H9 (cell line): ENCODE results near the gene ENTPD6. TPM values are rescaled to one million over a fixed set of nuclear protein-coding genes. Genes with fewer than 3 reads are reported as not detected.

Experiments used
- DNase-seq: peaks from one replicate; pipeline ENCODE4 v3.0.0-alpha.2; 2017
- H2AFZ ChIP-seq: one replicate; pipeline ENCODE4 v1.6.1; 2013; ENCODE audit warnings: mild to moderate bottlenecking, low read length, control low read depth, moderate library complexity
- H2AK5ac ChIP-seq: 2 replicates; pipeline ENCODE4 v1.6.1; 2013; ENCODE audit warnings: low read length, control low read depth, mixed read lengths; ENCODE audit not compliant: insufficient read length
- H2BK120ac ChIP-seq: one replicate; pipeline ENCODE4 v1.6.1; 2013; ENCODE audit warnings: low read depth, mild to moderate bottlenecking, low read length, control low read depth, inconsistent platforms; ENCODE audit not compliant: poor library complexity, severe bottlenecking
- H2BK12ac ChIP-seq: 2 replicates; pipeline ENCODE4 v1.6.1; 2013; ENCODE audit warnings: low read length, control low read depth, mixed read lengths, low read depth; ENCODE audit not compliant: insufficient read length
- H2BK15ac ChIP-seq: 2 replicates; pipeline ENCODE4 v1.6.1; 2013; ENCODE audit warnings: low read depth, low read length, control low read depth
- H2BK20ac ChIP-seq: one replicate; pipeline ENCODE4 v1.6.1; 2013; ENCODE audit warnings: low read depth, mild to moderate bottlenecking, low read length, control low read depth, inconsistent platforms; ENCODE audit not compliant: poor library complexity, severe bottlenecking
- H2BK5ac ChIP-seq: 2 replicates; pipeline ENCODE4 v1.6.1; 2013; ENCODE audit warnings: low read length, control low read depth, mixed read lengths; ENCODE audit not compliant: insufficient read length
- H3K14ac ChIP-seq: 2 replicates; pipeline ENCODE4 v1.6.1; 2013; ENCODE audit warnings: low read length, control low read depth; ENCODE audit not compliant: insufficient read depth
- H3K18ac ChIP-seq: 2 replicates; pipeline ENCODE4 v1.6.1; 2013; ENCODE audit warnings: low read depth, mild to moderate bottlenecking, mixed read lengths, low read length, control low read depth; ENCODE audit not compliant: insufficient read length
- H3K23ac ChIP-seq: 2 replicates; pipeline ENCODE4 v1.6.1; 2013; ENCODE audit warnings: low read length, control low read depth, mixed read lengths, low read depth; ENCODE audit not compliant: insufficient read length
- H3K23me2 ChIP-seq: 2 replicates; pipeline ENCODE4 v1.6.1; 2013; ENCODE audit warnings: low read depth, mild to moderate bottlenecking, mixed read lengths, low read length, control low read depth; ENCODE audit not compliant: insufficient read length, poor library complexity, severe bottlenecking
- H3K27ac ChIP-seq: 2 replicates; pipeline ENCODE4 v1.5.1; 2013; ENCODE audit warnings: low read length, control low read depth, mixed read lengths, low read depth; ENCODE audit not compliant: insufficient read length
- H3K27me3 ChIP-seq: 2 replicates; pipeline ENCODE4 v1.6.1; 2013; ENCODE audit warnings: low read length, control low read depth, inconsistent platforms; ENCODE audit not compliant: insufficient read depth
- H3K4ac ChIP-seq: 2 replicates; pipeline ENCODE4 v1.6.1; 2013; ENCODE audit warnings: low read depth, mild to moderate bottlenecking, control low read depth, inconsistent platforms, low read length, moderate library complexity
- H3K4me1 ChIP-seq: 2 replicates; pipeline ENCODE4 v1.6.1; 2013; ENCODE audit warnings: low read length, control low read depth, inconsistent platforms; ENCODE audit not compliant: insufficient read depth
- H3K4me2 ChIP-seq: 2 replicates; pipeline ENCODE4 v1.6.1; 2013; ENCODE audit warnings: low read length, control low read depth, mixed read lengths; ENCODE audit not compliant: insufficient read length, insufficient read depth
- H3K56ac ChIP-seq: 2 replicates; pipeline ENCODE4 v1.6.1; 2013; ENCODE audit warnings: low read depth, mild to moderate bottlenecking, mixed read lengths, low read length, control low read depth; ENCODE audit not compliant: insufficient read length
- H3K79me1 ChIP-seq: 2 replicates; pipeline ENCODE4 v1.6.1; 2013; ENCODE audit warnings: low read depth, mild to moderate bottlenecking, moderate library complexity, low read length, control low read depth, inconsistent platforms; ENCODE audit not compliant: insufficient read depth, poor library complexity, severe bottlenecking
- H3K79me2 ChIP-seq: 2 replicates; pipeline ENCODE4 v1.6.1; 2013; ENCODE audit warnings: low read length, control low read depth, inconsistent platforms; ENCODE audit not compliant: insufficient read depth
- H3K9ac ChIP-seq: 2 replicates; pipeline ENCODE4 v1.6.1; 2013; ENCODE audit warnings: low read length, control low read depth, mixed read lengths; ENCODE audit not compliant: insufficient read length; ENCODE audit errors: extremely low read depth
- H3K9me3 ChIP-seq: one replicate; pipeline ENCODE4 v1.6.1; 2013; ENCODE audit warnings: low read depth, low read length, inconsistent platforms; ENCODE audit not compliant: control insufficient read depth
- H3T11ph ChIP-seq: one replicate; pipeline ENCODE4 v1.6.1; 2013; ENCODE audit warnings: mild to moderate bottlenecking, low read length, control low read depth, inconsistent platforms
- H4K20me1 ChIP-seq: one replicate; pipeline ENCODE4 v1.6.1; 2013; ENCODE audit not compliant: control insufficient read depth, insufficient read length, insufficient read depth
- H4K5ac ChIP-seq: 2 replicates; pipeline ENCODE4 v1.6.1; 2013; ENCODE audit warnings: low read depth, mild to moderate bottlenecking, mixed read lengths, low read length, control low read depth; ENCODE audit not compliant: insufficient read length
- H4K8ac ChIP-seq: replicated peaks from 2 replicates; pipeline ENCODE4 v1.6.1; 2013; ENCODE audit warnings: low read length, control low read depth, mixed read lengths, low read depth; ENCODE audit not compliant: insufficient read length
- H4K91ac ChIP-seq: 2 replicates; pipeline ENCODE4 v1.6.1; 2013; ENCODE audit warnings: low read depth, mild to moderate bottlenecking, moderate library complexity, mixed read lengths, low read length, control low read depth; ENCODE audit not compliant: insufficient read length
- H3K27ac Mint-ChIP-seq, 3 experiments: 2 replicates in 2 of 3; 3 replicates in 1 of 3; pipeline ENCODE4 v1.8.0; 2020 to 2021; ENCODE audit warnings: mixed read lengths in 3 of 3, mild to moderate bottlenecking in 1 of 3, moderate library complexity in 1 of 3
- H3K27me3 Mint-ChIP-seq: 2 replicates; pipeline ENCODE4 v1.8.0; 2021; ENCODE audit warnings: low read depth, mild to moderate bottlenecking, moderate library complexity, mixed read lengths
- H3K36me3 Mint-ChIP-seq, 3 experiments: 2 replicates in 2 of 3; 3 replicates in 1 of 3; pipeline ENCODE4 v1.8.0; 2020 to 2021; ENCODE audit warnings: low read depth in 3 of 3, mixed read lengths in 3 of 3; ENCODE audit not compliant: insufficient read depth in 1 of 3
- H3K4me1 Mint-ChIP-seq, 2 experiments: 2 replicates each; pipeline ENCODE4 v1.8.0; 2020; ENCODE audit warnings: mixed read lengths in 2 of 2
- H3K4me3 Mint-ChIP-seq, 2 experiments: 2 replicates in 1 of 2; 3 replicates in 1 of 2; pipeline ENCODE4 v1.8.0; 2020 to 2021; ENCODE audit warnings: mild to moderate bottlenecking in 2 of 2, mixed read lengths in 2 of 2, moderate library complexity in 1 of 2
- H3K9me3 Mint-ChIP-seq, 2 experiments: 2 replicates in 1 of 2; 3 replicates in 1 of 2; pipeline ENCODE4 v1.8.0; 2020; ENCODE audit warnings: mild to moderate bottlenecking in 2 of 2, mixed read lengths in 2 of 2, moderate library complexity in 1 of 2
- WGBS: extraction: QIAGEN DNeasy Blood & Tissue Kit; methylation state at CpG from one replicate; pipeline ENCODE4 v1.1.7; 2013; ENCODE audit warnings: missing lambda C conversion rate, low lambda C conversion rate, mixed read lengths; ENCODE audit not compliant: insufficient read length; ENCODE audit errors: extremely low coverage; 5-methylcytosine and 5-hydroxymethylcytosine counted together
- total RNA-seq: library from RNA; stranded (reverse); gene quantifications from 2 replicates; pipeline ENCODE4 v1.2.1, GENCODE V29; 2021
- TF ChIP-seq, protein P1 (sequence below): fragments of 200-600 bp; sonication (generic); conservative IDR thresholded peaks from 3 replicates; pipeline ENCODE4 v1.8.0; 2021; ENCODE audit warnings: antibody characterized with exemption, mild to moderate bottlenecking

ENTPD6 gene
- total RNA-seq, 1 experiment from 2014 or later: 57.4 TPM

DNA sequence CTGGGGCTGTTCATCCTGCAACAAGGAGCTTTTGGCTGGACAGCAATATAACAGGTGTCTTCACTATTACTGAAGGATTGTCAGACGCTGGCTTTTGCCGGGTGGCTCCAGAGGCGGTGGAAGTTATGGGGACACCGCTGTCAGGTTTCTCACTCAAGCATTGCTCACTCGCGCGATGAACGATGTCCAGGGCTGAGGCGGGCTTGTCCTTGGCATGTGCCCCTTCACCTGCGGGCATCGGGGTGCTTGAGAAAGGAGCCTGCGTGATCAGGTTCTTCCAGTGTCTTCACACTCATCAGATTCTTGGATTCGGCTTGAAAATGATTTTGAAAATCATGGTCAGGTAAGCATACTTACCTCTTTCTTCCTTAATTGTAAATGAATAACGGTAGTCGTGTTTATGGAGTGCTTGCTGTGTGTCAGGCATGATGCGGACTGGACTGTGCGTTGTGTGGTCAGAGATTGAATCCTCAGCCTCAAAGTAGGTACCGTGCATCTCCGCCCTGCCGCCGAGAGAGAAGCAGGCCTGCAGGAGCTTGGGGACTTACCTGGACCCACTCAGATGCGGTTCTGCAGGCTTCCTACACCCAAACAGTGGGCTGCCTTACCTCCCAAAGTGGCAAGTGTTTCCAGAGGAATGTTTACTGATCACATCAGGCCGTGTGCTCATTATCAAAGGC lies 34.1 kb downstream of the ENTPD6 start:
- Mint-ChIP-seq H3K4me1 (peaks cover 19 to 24% of the 10 kb centered on the region in 2 experiments), H3K27me3 (no peaks in the 10 kb centered on the region), H3K4me3 (no peak overlapping the region), H3K36me3 (peaks cover 0 to 9% (median 0%) of the 10 kb centered on the region in 3 experiments; a peak in 1 of 7 replicates), H3K27ac (no peak overlapping the region; a peak in 1 of 7 replicates), H3K9me3 (no peaks in the 10 kb centered on the region)
- Histone ChIP-seq H2BK20ac (no peak overlapping the region), H2AK5ac (no peak overlapping the region), H3K9me3 (no peaks in the 10 kb centered on the region), H3K79me1 (no peaks in the 10 kb centered on the region), H2BK15ac (no peak overlapping the region), H3K4me2 (no peak overlapping the region), H4K8ac (no peak overlapping the region), H3K79me2 (no peaks in the 10 kb centered on the region), H3K18ac (no peak overlapping the region), H4K5ac (no peak overlapping the region), H2BK12ac (no peak overlapping the region), H2BK5ac (no peak overlapping the region), H3T11ph (no peak overlapping the region), H3K23me2 (no peaks in the 10 kb centered on the region), H3K27ac (no peak overlapping the region), H4K91ac (no peak overlapping the region), H3K4me1 (no peaks in the 10 kb centered on the region), H3K23ac (no peak overlapping the region), H3K27me3 (no peaks in the 10 kb centered on the region), H4K20me1 (no peaks in the 10 kb centered on the region), H3K4ac (no peak overlapping the region), H3K14ac (no peak overlapping the region), H3K9ac (no peak overlapping the region), H3K56ac (no peak overlapping the region), H2BK120ac (no peak overlapping the region), H2AFZ (no peak overlapping the region)
- TF ChIP-seq, protein P1, sequence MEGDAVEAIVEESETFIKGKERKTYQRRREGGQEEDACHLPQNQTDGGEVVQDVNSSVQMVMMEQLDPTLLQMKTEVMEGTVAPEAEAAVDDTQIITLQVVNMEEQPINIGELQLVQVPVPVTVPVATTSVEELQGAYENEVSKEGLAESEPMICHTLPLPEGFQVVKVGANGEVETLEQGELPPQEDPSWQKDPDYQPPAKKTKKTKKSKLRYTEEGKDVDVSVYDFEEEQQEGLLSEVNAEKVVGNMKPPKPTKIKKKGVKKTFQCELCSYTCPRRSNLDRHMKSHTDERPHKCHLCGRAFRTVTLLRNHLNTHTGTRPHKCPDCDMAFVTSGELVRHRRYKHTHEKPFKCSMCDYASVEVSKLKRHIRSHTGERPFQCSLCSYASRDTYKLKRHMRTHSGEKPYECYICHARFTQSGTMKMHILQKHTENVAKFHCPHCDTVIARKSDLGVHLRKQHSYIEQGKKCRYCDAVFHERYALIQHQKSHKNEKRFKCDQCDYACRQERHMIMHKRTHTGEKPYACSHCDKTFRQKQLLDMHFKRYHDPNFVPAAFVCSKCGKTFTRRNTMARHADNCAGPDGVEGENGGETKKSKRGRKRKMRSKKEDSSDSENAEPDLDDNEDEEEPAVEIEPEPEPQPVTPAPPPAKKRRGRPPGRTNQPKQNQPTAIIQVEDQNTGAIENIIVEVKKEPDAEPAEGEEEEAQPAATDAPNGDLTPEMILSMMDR: no peak
- no CpG with 5 or more reads among the region's 23 CpGs for WGBS
- DNase-seq: no peak
